Middle frontal gyrus (tissue), 1 donor: ENCODE data around the gene FOXD1.

Experiments
- DNase-seq: peaks from one replicate; pipeline ENCODE4 v3.0.0-alpha.2; 2015; ENCODE audit warnings: low spot score; ENCODE audit errors: extremely low spot score

The FOXD1 gene

GRCh38 chr5:73441378-73441777 is 7.2 kb downstream of the FOXD1 start:
- DNase-seq, result no peak

GRCh38 chr5:73440262-73440661 is 8.3 kb downstream of the FOXD1 start:
- DNase-seq, result no peak

- no peak for DNase-seq
Observed at GRCh38 chr5:73438645-73439470, 9.7 kb downstream of the FOXD1 start.

- DNase-seq, result no peak
Observed at GRCh38 chr5:73437777-73438644, 10.6 kb downstream of the FOXD1 start.

- no peak for DNase-seq
Observed at GRCh38 chr5:73437101-73437776, 11.3 kb downstream of the FOXD1 start.

- DNase-seq, result no peak
Observed at GRCh38 chr5:73436535-73437100, 12.0 kb downstream of the FOXD1 start.

- DNase-seq, result no peak
Observed at GRCh38 chr5:73435759-73436534, 12.6 kb downstream of the FOXD1 start.

GRCh38 chr5:73434907-73435306 is 13.7 kb downstream of the FOXD1 start:
- no peak for DNase-seq

- DNase-seq, result no peak
Observed at GRCh38 chr5:73434461-73434860, 14.1 kb downstream of the FOXD1 start.

- DNase-seq, result no peak
Observed at GRCh38 chr5:73433982-73434342, 14.6 kb downstream of the FOXD1 start.

- DNase-seq, result no peak
Observed at GRCh38 chr5:73433272-73433981, 15.2 kb downstream of the FOXD1 start.

- DNase-seq, result no peak
Observed at GRCh38 chr5:73431204-73431851, 17.2 kb downstream of the FOXD1 start.

GRCh38 chr5:73426034-73426433 is 22.5 kb downstream of the FOXD1 start:
- DNase-seq, result no peak

GRCh38 chr5:73424556-73424977 is 24.0 kb downstream of the FOXD1 start:
- no peak for DNase-seq

- DNase-seq, result no peak
Observed at GRCh38 chr5:73422164-73422563, 26.4 kb downstream of the FOXD1 start.

- no peak for DNase-seq
Observed at GRCh38 chr5:73420666-73421065, 27.9 kb downstream of the FOXD1 start.

GRCh38 chr5:73419465-73420390 is 28.8 kb downstream of the FOXD1 start:
- no peak for DNase-seq

- no peak for DNase-seq
Observed at GRCh38 chr5:73419117-73419464, 29.5 kb downstream of the FOXD1 start.

- DNase-seq, result no peak
Observed at GRCh38 chr5:73418244-73418691, 30.3 kb downstream of the FOXD1 start.
